Retina (tissue), 1 donor: Measurements from ENCODE around the gene TICAM1.

Experiments used
- DNase-seq: peaks from one replicate; pipeline ENCODE4 v3.0.0-alpha.2; 2016

The TICAM1 gene

DNA sequence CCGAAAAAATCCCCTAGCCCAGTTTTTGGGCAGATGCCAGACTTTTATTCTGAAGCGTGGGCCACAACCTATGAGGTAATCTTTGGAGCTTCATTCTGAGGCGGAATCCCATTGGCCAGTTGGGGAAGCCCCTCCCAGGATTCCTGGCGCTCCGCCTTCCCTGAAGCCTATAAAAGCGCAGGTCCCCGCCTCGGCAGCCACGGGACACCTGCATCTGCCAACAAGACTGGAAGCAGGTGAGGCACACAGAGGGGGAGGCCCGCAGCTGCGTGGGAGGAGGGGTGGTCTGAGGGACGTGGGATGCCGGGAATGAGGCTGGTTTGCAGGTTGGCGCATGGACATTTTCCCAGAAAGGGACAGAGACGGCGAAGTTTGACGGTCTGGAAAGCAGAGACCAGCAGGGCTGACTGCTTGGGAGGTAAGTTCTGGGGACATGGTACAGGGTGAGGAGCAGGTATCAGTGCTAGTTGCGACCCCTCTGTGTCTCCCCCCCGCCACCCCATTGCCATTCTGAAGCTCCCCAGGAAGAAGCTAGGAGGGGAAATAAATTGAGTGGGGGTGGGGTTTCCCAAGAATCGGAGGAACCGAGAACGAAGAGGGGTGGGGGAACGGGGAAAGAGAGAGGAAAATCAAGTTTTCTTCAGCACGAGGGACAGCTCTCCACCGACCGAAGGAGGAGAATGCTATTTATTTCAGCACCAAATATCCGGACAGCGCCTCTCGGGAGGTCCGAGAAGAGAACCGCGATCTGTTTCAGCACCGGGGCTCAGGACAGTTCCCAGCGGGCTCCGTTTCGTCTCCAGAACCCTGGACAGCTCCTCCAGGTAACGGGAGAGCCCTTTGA, 62.4 kb downstream of the TICAM1 start:
- peak; percentile 86 for DNase-seq
